HuH-7 (cell line): Measurements from ENCODE around the gene GIPC1.

ENCODE experiments used
- DNase-seq: peaks from one replicate; pipeline ENCODE4 v3.0.0; 2011; ENCODE audit warnings: low spot score

The GIPC1 gene

GRCh38 chr19:14434543-14435319 is 61.2 kb downstream of the GIPC1 start:
- no peak for DNase-seq

GRCh38 chr19:14433554-14434501 is 62.1 kb downstream of the GIPC1 start:
- DNase-seq: no peak

GRCh38 chr19:14432791-14433553 is 63.0 kb downstream of the GIPC1 start, which contains the start of gene PKN1:
Gene PKN1, plus strand, starts transcription at chr19:14433306. Its CDS starts 216 bp downstream, at chr19:14433522.
- peak; percentile 75 for DNase-seq

- no peak for DNase-seq
Observed at GRCh38 chr19:14430712-14431111, 65.2 kb downstream of the GIPC1 start.

GRCh38 chr19:14428882-14429416 is 67.0 kb downstream of the GIPC1 start:
- DNase-seq: no peak
